Neuronal stem cell (in vitro differentiated cells): ENCODE data around the gene CPSF4L. TPM values are rescaled to one million over a fixed set of nuclear protein-coding genes. Genes with fewer than 3 reads are reported as not detected.
A peak's percentile ranks its signal among the peaks of the same experiment; 100 is the strongest.
"Not testable (repeated sequence)": the region's sequence is repeated elsewhere in the genome, so short reads cannot be mapped to it uniquely, and the experiment has no call there.

Experiments
- DNase-seq: peaks from one replicate; pipeline ENCODE4 v3.0.0-alpha.2; 2013; ENCODE audit warnings: low spot score
- H2AFZ ChIP-seq: one replicate; pipeline ENCODE4 v1.6.1; 2013; ENCODE audit warnings: mild to moderate bottlenecking, low read length, inconsistent platforms
- H2AK5ac ChIP-seq: 2 replicates; pipeline ENCODE4 v1.6.1; 2013; ENCODE audit warnings: low read depth, mild to moderate bottlenecking, inconsistent platforms, low read length, moderate library complexity, mixed read lengths
- H2BK120ac ChIP-seq: 2 replicates; pipeline ENCODE4 v1.6.1; 2013; ENCODE audit warnings: low read depth, mild to moderate bottlenecking, inconsistent platforms, low read length, moderate library complexity, mixed read lengths
- H2BK12ac ChIP-seq: one replicate; pipeline ENCODE4 v1.6.1; 2013; ENCODE audit warnings: low read length, inconsistent platforms
- H2BK15ac ChIP-seq: 2 replicates; pipeline ENCODE4 v1.6.1; 2013; ENCODE audit warnings: mild to moderate bottlenecking, low read length, inconsistent platforms, mixed read lengths
- H2BK5ac ChIP-seq: one replicate; pipeline ENCODE4 v1.6.1; 2013; ENCODE audit warnings: inconsistent platforms, mild to moderate bottlenecking, low read length, moderate library complexity
- H3K14ac ChIP-seq: one replicate; pipeline ENCODE4 v1.6.1; 2013; ENCODE audit warnings: low read length, inconsistent platforms
- H3K18ac ChIP-seq: 2 replicates; pipeline ENCODE4 v1.6.1; 2013; ENCODE audit warnings: low read length, inconsistent platforms
- H3K23ac ChIP-seq: 2 replicates; pipeline ENCODE4 v1.6.1; 2013; ENCODE audit warnings: low read depth, mild to moderate bottlenecking, mixed read lengths, low read length, inconsistent platforms; ENCODE audit not compliant: poor library complexity
- H3K27ac ChIP-seq: replicated peaks from 3 replicates; pipeline ENCODE4 v1.5.1; 2013; ENCODE audit warnings: low read length, inconsistent platforms
- H3K27me3 ChIP-seq, 3 experiments: 2 replicates each; pipeline ENCODE4 v1.6.1; 2013; ENCODE audit warnings: low read length in 3 of 3, mild to moderate bottlenecking in 2 of 3, inconsistent platforms in 1 of 3, low read depth in 1 of 3, mixed read lengths in 1 of 3, moderate library complexity in 1 of 3; ENCODE audit not compliant: control insufficient read depth in 3 of 3, insufficient read depth in 3 of 3
- H3K36me3 ChIP-seq, 2 donors: replicated peaks in 1 of 2; 2 replicates each; pipeline ENCODE4 v1.6.1; 2013; ENCODE audit warnings: low read length in 2 of 2; ENCODE audit not compliant: control insufficient read depth in 2 of 2, insufficient read depth in 2 of 2
- H3K4ac ChIP-seq: 2 replicates; pipeline ENCODE4 v1.6.1; 2013; ENCODE audit warnings: inconsistent platforms, mild to moderate bottlenecking, low read length, moderate library complexity
- H3K4me1 ChIP-seq, 2 donors: 1 replicate in 1 of 2; 2 replicates in 1 of 2; pipeline ENCODE4 v1.6.1; 2013; ENCODE audit warnings: low read length in 2 of 2, low read depth in 1 of 2; ENCODE audit not compliant: control insufficient read depth in 2 of 2, insufficient read depth in 1 of 2
- H3K4me2 ChIP-seq: one replicate; pipeline ENCODE4 v1.6.1; 2013; ENCODE audit warnings: mild to moderate bottlenecking, low read length, inconsistent platforms; ENCODE audit not compliant: insufficient read depth, poor library complexity, severe bottlenecking
- H3K4me3 ChIP-seq, 2 donors: 2 replicates each; pipeline ENCODE4 v1.5.1; 2013; ENCODE audit warnings: low read length in 2 of 2, mild to moderate bottlenecking in 2 of 2, inconsistent platforms in 1 of 2, moderate library complexity in 1 of 2
- H3K79me1 ChIP-seq: one replicate; pipeline ENCODE4 v1.6.1; 2013; ENCODE audit warnings: low read depth, mild to moderate bottlenecking, inconsistent platforms, low read length, moderate library complexity
- H3K9ac ChIP-seq: one replicate; pipeline ENCODE4 v1.6.1; 2013; ENCODE audit warnings: mild to moderate bottlenecking, low read depth, low read length, inconsistent platforms; ENCODE audit not compliant: poor library complexity
- H3K9me3 ChIP-seq, 2 donors: replicated peaks in 1 of 2; 2 replicates each; pipeline versions ENCODE3 to v1.6.1; 2013; ENCODE audit warnings: low read length in 2 of 2, mild to moderate bottlenecking in 2 of 2, inconsistent platforms in 1 of 2, low read depth in 1 of 2, mixed read lengths in 1 of 2, moderate library complexity in 1 of 2; ENCODE audit not compliant: control insufficient read depth in 2 of 2, insufficient read depth in 1 of 2
- H4K8ac ChIP-seq: one replicate; pipeline ENCODE4 v1.6.1; 2013; ENCODE audit warnings: low read depth, mild to moderate bottlenecking, inconsistent platforms, low read length, moderate library complexity
- H4K91ac ChIP-seq: one replicate; pipeline ENCODE4 v1.6.1; 2013; ENCODE audit warnings: low read length, low read depth, mild to moderate bottlenecking, inconsistent platforms; ENCODE audit not compliant: poor library complexity
- WGBS, 2 donors: extraction: QIAGEN DNeasy Blood & Tissue Kit; methylation state at CpG; one replicate each; pipeline ENCODE4 v1.1.7; 2013; ENCODE audit warnings: missing lambda C conversion rate in 2 of 2, mixed read lengths in 1 of 2; ENCODE audit not compliant: insufficient read length in 2 of 2, insufficient replicate concordance in 1 of 2; ENCODE audit errors: extremely low coverage in 2 of 2; 5-methylcytosine and 5-hydroxymethylcytosine counted together
- polyA plus RNA-seq, 2 experiments: library from polyadenylated mRNA; stranded (reverse); fragments of 200-250 nt; gene quantifications; one replicate each; pipeline ENCODE4 v1.2.3, GENCODE V29; 2013

The CPSF4L gene
- not detected for polyA plus RNA-seq (2013, experiment 1 of 2)
- polyA plus RNA-seq (2013, experiment 2 of 2) = not detected

GRCh38 chr17:73261617-73261951, at the start of gene CPSF4L:
Gene CPSF4L (minus strand): TSS chr17:73261880. CDS start chr17:73261818, 62 bp downstream.
- no CpG with 5 or more reads among the region's 9 CpGs for WGBS, 2 donors
- Histone ChIP-seq H3K79me1 (no peaks in the 10 kb centered on the region), H3K36me3 (no peaks in the 10 kb centered on the region), H3K4me1 (peaks cover 20 to 21% of the 10 kb centered on the region in 2 donors), H2BK5ac (peak within 1 kb of the TSS; percentile 79), H4K8ac (no peak within 1 kb of the TSS), H3K4me2 (peak within 1 kb of the TSS; percentile 48), H2BK120ac (peak within 1 kb of the TSS; percentile 95), H3K4ac (peak within 1 kb of the TSS; percentile 85), H3K27me3 (no peaks in the 10 kb centered on the region), H3K27ac (no peak within 1 kb of the TSS), H3K18ac (peak within 1 kb of the TSS; percentile 97), H2BK15ac (peak within 1 kb of the TSS; percentile 90), H3K14ac (peak within 1 kb of the TSS; percentile 96), H3K9ac (peak within 1 kb of the TSS; percentile 63), H2AFZ (peak within 1 kb of the TSS; percentile 95), H3K4me3 (no peak within 1 kb of the TSS), H2AK5ac (peak within 1 kb of the TSS; percentile 59), H2BK12ac (peak within 1 kb of the TSS; percentile 98), H3K9me3 (no peaks in the 10 kb centered on the region), H3K23ac (no peak within 1 kb of the TSS), H4K91ac (no peak within 1 kb of the TSS)
- no peak for DNase-seq

- no peak overlapping the region for H4K8ac ChIP-seq
These were observed 49.7 kb upstream of the CPSF4L start for GRCh38 chr17:73311428-73311780.

GRCh38 chr17:73309727-73310596, 48.3 kb upstream of the CPSF4L start:
- Histone ChIP-seq H4K8ac (no peak overlapping the region), H3K9me3 (no peaks in the 10 kb centered on the region), H3K4me2 (peak overlapping the region; percentile 87), H3K36me3 (peaks cover 3 to 15% of the 10 kb centered on the region in 2 donors), H3K4ac (no peak overlapping the region), H3K18ac (peak overlapping the region; percentile 90), H3K27ac (peak overlapping the region; percentile 92), H2BK5ac (peak overlapping the region; percentile 99), H3K23ac (no peak overlapping the region), H4K91ac (no peak overlapping the region), H3K14ac (no peak overlapping the region), H2BK120ac (no peak overlapping the region), H2AK5ac (peak overlapping the region; percentile 94), H3K79me1 (peaks cover 9% of the 10 kb centered on the region), H3K4me1 (peaks cover 23 to 26% of the 10 kb centered on the region in 2 donors), H2BK12ac (peak overlapping the region; percentile 77), H2BK15ac (peak overlapping the region; percentile 65), H2AFZ (peak overlapping the region; percentile 99), H3K27me3 (peaks cover 0 to 5% (median 0%) of the 10 kb centered on the region in 3 experiments), H3K9ac (no peak overlapping the region), H3K4me3 (peak overlapping the region; percentile 70 to 98)
- WGBS, 2 donors = no CpG with 5 or more reads among the region's 21 CpGs
- DNase-seq = peak; percentile 67

More at GRCh38 chr17:73311428-73311780, 49.7 kb upstream of the CPSF4L start:
- Histone ChIP-seq H3K4me3 (peak overlapping the region; percentile 70 to 98), H3K14ac (peak overlapping the region; percentile 72), H3K4me1 (peaks cover 15 to 23% of the 10 kb centered on the region in 2 donors), H3K4ac (peak overlapping the region; percentile 91), H3K18ac (peak overlapping the region; percentile 99), H2BK15ac (peak overlapping the region; percentile 86), H3K23ac (peak overlapping the region; percentile 97), H2BK12ac (no peak overlapping the region), H3K9ac (peak overlapping the region; percentile 96), H3K27me3 (peaks cover 0 to 5% (median 0%) of the 10 kb centered on the region in 3 experiments), H2AK5ac (peak overlapping the region; percentile 89), H4K91ac (no peak overlapping the region), H3K27ac (peak overlapping the region; percentile 92), H3K79me1 (peaks cover 9% of the 10 kb centered on the region), H2BK5ac (peak overlapping the region; percentile 99), H3K9me3 (no peaks in the 10 kb centered on the region), H3K36me3 (peaks cover 3 to 11% of the 10 kb centered on the region in 2 donors), H2BK120ac (peak overlapping the region; percentile 98), H3K4me2 (peak overlapping the region; percentile 87), H2AFZ (peak overlapping the region; percentile 99)
- no peak for DNase-seq
- WGBS, 2 donors = no CpG with 5 or more reads among the region's 38 CpGs

GRCh38 chr17:73308959-73309358, 47.3 kb upstream of the CPSF4L start:
- H3K9ac ChIP-seq, H2BK5ac ChIP-seq, DNase-seq, H3K23ac ChIP-seq, H3K27me3 ChIP-seq, H4K8ac ChIP-seq, H2BK120ac ChIP-seq, H2BK15ac ChIP-seq, H3K14ac ChIP-seq, H2AK5ac ChIP-seq, H4K91ac ChIP-seq, H3K79me1 ChIP-seq, H3K4me3 ChIP-seq, H3K9me3 ChIP-seq, H3K18ac ChIP-seq, H3K4me2 ChIP-seq, H2BK12ac ChIP-seq, H2AFZ ChIP-seq, H3K4ac ChIP-seq, H3K27ac ChIP-seq: not testable (repeated sequence)
- Histone ChIP-seq H3K4me1 (peaks cover 26 to 27% of the 10 kb centered on the region in 2 donors), H3K36me3 (peaks cover 3 to 15% of the 10 kb centered on the region in 2 donors)
- WGBS, 2 donors = no CpG with 5 or more reads among the region's 5 CpGs
